Fibroblast of upper back skin (primary cell): ENCODE data around the gene TRPM3.
"Not testable (repeated sequence)": the region's sequence is repeated elsewhere in the genome, so short reads cannot be mapped to it uniquely, and the experiment has no call there.

Experiments used
- DNase-seq: peaks from one replicate; pipeline ENCODE4 v3.0.0-alpha.2; 2013

Gene TRPM3

DNA sequence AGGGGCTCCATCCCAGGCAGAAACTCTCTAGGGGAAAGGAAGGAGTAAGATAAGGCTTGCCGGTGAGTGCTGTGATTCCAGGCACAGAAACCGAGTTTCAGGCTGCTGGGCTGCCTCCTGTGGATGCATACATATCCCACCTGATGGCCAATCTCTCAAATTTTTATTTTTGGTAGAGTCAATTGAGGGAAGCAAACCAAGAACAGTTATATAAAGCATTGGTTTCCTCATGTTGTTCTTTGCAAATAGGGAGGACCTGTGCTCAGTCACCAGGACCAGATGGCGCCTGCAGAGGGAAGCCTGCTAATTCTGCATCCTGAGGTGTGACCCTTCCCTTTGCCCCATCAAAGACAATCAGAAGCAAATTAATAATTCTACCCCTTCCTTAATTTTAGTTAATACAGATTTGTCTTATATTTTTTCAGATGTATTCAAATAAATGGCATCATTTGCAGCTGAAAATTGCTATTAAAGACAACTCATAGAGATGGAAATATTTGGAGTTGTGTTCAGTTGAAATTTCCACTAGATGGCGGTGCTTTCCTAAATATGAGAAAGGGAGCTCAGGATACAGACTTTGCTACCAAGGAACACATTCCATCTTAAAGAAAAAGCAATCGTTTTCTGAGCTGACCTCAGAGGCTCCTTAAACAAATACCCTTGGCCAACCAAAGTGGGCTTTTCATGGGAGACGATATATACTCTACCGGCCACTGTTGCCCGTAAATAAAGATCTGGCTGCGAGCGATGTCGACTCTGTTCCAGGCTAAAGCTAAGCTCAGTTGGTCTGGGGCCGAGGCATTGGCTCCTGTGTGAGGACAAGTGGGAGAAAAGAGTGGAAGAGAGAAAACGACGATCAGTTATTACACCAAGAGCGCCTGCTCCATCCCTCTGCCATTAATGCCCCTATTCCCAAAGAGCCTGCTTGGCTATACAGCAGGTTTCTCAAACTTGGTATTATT, 481.3 kb downstream of the TRPM3 start:
- DNase-seq: peak; percentile 67

DNA sequence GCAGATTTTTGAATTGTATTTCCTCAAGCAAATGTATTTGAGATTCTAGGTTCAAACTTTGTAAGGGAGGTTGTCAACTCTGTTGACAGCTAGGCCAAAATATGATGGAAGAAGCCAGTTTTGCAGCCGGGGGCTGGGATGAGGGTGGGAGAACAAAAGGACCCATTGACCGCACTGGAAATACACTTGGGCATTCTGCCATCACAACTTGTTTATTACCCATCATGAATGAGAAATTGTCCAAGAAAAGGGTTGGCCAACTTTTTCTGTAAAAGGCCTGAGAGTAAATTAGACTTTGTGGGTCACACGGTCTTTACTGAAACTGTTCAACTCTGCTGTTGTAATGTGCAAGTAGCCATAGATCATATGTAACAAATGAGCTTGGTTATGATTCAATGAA, 485.6 kb downstream of the TRPM3 start:
- DNase-seq: peak; percentile 18

DNA sequence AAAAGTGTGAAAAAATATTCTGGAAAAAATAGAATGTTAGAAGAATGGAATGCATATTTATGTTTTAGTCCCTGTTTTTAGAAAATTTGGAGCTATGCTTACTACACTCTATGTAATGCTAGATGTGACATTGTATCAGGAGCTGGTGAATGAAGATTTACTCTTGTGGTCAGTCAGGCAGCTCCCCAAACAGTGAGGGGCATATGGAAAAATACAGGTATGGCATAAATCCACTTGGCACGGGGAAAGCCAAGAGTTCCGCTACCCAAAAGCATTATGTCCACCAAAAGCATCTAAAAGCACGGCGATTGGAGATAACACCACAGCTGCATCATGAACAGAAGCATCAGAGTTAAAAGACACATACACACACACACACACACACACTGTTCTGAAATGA, 486.7 kb downstream of the TRPM3 start:
- DNase-seq: no peak

DNA sequence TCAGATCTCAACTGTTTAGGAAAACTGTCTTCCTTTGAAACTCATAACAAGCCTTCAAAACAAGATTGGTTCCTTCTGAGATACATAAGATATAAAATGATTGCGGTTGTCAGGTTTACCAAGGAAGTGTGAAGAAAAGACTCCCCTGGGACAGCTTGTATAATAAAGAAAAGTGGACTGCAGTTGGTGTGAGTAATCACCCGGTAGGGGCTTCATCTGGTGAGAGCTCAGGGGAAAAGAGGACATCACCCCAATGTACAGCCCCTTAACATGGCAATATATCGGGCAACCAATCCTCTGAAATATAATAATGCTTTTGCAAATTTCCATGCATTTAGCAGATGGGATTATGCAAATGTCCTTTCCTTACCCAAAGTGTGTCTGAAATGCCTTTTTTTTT, 490.4 kb downstream of the TRPM3 start:
- DNase-seq: no peak

DNA sequence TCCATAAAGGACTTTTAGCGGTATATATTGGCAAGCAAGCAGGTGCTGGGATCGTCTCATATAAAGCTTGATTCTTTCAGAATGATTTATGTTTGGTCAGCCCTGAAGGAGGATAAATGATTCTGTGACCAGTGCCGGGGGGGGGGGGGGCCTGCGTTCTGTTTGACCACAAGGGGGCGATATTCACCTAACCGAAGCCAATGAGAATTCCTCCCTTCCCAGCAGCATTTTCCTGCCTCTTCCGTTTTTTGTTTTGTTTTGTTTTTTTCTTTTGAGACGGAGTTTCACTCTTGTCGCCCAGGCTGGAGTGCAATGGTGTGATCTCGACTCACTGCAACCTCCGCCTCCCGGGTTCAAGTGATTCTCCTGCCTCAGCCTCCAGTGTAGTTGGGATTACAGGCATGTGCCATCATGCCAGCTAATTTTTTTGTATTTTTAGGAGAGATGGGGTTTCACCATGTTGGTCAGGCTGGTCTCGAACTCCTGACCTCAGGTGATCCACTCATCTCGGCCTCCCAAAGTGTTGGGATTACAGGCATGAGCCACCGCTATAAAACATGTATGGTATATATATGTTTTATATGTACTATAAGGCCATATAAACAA, 492.2 kb downstream of the TRPM3 start:
- not testable (repeated sequence) for DNase-seq

DNA sequence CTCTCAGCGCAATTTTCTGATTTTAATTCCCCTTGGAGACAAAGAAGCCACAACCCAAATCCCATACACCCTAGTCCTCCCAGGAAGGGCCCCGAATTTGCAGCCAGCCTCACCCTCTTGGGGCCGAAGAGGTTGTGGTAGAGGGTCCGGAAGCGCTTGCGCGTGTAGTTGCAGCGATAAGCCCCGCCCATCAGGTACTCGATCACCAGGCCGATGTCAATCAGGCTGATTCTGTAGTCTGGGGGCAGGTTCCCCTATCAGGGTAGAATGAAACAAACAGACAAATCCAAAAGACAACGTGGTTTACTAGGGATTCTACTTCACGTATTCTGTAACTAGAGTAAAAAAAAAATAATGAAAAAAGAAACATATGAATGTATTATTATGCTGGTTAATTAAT, 496.3 kb downstream of the TRPM3 start:
- DNase-seq: no peak

DNA sequence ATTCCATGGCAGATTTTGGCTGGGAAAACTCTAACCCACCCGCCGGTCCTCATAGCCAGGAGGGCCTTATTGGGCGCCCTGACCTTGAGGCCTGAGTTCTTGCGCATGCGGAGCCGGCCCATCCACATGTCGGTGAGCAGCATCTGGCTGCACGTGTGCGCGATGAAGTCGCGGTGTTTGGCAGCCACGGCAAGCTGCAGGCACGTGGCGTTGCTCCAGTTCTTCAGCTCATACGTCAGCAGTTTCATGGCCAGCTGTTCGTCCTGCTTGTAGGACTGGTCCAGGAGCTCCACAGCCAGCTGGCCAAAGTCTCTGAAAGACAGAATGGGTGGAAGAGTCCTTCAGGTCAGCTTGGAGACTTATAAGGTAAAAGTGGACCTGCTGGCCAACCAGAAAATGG, 502.6 kb downstream of the TRPM3 start:
- no peak for DNase-seq

DNA sequence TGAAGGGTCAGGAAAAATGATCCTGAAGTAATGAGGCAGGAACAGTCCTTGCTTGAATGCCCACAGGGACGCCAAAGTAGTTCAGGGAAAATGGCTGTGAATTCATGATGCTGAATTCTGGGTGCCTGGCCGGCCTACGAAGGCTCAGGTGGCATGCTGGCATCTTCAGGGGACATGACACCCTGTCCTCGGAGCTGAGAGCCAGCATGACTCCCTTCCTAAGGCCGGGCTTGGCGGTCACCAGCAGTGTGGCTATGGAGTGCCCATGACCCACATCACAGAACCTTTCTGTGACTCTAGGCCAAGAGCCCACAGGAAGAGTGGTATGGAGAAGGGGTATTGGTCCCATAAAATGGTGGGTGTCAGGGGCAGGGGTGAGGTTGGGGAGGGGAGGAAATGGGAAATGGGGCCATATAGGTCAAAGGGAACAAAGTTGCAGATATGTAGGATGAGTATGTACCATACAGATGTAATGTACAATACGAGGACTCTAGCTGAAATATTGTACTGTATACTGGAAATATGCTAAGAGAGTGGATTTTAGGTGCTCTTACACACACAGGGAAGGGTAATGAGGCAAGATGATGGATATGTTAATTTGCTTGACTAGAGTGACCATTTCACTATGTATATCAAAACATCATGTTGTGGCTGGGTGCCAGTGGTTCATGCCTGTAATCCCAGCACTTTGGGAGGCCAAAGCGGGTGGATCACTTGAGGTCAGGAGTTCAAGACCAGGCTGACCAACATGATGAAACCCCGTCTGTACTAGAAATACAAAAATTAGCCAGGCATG, 504.2 kb downstream of the TRPM3 start:
- DNase-seq: no peak

DNA sequence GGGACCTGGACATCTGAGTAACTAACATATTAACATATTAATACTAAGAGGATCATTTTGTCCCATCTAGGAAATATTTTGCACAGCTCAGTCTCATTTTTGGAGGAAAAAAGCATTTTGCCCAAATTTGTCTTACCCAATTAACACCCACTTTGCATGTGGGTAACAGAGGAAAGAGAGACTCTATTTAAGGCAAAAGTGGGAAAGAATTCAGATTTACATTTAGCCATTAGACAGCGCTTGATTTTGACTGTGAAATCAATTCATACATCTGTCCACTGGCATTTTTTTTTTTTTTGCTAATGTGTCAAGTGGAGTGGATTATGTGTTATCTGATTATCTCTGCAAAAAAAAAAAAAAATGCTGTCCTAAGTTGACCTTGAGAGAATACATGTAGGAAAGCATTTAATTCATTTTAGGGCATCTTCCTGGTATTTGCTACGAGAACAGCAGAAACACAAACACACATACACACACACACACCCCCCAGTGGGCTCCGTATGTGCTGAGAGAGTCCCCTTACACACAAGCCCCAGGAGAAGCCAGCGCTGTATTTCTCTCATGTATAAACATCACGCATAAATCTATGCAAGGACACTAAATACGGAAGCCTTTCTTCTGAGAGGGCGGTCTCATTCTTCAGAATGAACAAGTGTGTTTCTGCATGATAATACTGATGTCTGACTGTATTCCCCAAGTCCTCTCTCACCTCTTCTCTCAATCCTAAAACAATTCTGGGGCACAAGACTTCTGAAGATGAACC, 505.0 kb downstream of the TRPM3 start:
- no peak for DNase-seq

DNA sequence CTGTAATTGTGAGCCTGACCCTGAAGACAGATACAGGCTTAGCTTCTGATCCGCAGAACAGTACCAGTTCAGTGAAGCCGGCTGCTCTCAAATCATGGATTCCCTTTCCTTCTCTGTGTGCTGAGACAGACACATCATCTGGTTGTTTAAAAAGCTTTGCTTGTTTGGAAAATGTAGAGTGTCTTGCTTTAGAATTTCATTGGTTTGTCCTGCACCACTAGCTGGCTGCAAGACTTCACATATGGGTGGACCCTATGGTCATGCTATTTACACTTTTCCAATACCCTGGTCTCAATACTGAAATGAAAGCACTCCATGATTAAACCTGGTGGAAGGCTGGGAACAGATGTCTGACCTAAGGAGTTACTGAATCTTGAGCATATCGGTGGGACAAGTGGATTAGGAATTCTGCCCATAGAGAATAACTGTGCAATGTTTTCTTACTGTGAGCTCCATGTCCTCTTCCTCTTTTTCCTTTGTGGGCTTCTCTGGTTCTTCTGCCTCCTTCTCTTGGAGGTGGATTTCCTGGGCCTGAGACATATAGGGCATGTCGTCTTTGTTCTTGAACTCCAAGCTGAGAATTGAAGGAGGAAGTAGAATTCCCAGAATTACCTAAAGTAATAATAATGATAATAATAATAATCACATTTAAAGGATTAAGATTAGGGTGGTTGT, 505.8 kb downstream of the TRPM3 start:
- DNase-seq: no peak

DNA sequence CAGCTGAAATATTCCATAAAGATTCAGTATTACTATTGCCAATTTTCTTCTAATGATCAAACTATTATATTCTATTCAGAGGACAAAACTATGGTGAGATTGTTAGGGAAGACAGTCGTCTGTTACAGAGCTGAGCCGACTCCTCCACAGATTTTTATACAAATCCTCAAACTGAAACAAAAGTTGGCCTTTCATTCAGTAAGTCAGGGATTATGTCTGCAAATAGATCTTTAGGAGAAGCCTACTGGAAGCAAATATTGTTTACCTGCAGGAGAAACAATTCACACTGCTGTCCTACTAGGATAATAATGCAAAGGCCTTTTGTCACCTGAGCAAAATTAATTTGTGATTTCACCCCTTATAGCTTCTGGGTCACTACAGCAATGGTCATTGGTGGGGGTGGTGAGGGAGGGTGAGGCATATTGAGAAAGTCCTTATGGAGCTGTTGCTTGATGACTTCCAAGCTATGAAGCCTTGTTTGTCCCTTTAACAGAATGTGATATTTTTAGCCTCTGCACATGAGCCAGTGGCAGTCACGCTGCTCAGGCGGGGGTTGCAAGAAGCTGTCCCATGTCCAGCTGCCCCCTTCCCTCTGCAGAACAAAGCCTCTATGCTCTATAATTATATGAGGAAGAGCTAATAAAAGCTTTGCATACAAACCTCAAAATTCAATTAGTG, 506.5 kb downstream of the TRPM3 start:
- no peak for DNase-seq

DNA sequence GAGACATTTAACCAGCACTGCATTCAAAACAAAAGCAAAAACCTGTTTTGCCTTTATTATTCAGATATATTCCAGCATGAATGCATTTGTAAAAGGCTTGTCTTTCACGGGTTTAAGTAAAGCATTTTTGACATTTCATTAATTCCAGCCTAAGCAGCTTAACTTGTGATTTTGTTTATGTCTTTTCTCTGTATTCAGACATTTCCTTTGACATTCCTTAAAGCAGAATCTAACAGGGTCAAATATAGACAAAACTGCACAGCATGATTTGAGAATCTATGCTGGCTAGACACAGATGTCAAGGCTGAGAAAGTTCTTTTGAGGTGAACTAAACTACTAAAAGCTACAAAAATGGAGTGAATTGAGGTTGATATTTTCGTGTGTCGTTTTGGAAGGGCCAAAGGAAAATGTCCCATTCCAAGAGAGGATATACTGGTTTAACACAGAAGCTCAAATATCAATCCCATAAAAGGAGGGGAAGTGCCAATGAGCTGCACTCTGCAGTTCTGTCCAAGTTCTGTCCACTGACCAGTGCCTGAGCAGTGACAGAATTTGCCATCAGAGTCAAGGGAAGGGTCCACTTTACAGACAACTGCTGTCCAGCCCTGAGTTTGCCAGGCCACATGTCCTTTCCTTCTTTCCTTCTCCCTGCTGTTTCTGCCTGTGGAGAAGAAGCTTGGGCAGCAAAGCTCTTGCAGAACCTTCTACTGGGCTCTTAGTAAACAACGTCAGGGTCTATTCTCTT, 508.2 kb downstream of the TRPM3 start:
- no peak for DNase-seq

DNA sequence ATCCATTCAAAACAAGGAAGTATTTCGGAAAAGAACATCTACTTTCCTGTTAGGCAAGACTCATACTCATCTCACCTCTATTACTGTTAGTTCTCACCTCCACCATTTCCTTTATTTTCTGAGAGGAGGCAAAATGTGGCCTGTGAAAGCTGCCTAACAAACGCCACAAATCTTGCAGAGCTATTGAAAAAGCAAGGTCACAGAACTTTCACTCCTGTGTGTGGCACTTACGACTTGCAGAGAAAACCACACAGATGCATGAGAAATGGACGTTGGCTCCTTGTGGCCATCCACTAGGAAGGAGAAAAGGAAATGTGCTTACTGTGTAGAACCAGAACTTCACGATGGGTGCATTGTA, 511.2 kb downstream of the TRPM3 start:
- DNase-seq: no peak

DNA sequence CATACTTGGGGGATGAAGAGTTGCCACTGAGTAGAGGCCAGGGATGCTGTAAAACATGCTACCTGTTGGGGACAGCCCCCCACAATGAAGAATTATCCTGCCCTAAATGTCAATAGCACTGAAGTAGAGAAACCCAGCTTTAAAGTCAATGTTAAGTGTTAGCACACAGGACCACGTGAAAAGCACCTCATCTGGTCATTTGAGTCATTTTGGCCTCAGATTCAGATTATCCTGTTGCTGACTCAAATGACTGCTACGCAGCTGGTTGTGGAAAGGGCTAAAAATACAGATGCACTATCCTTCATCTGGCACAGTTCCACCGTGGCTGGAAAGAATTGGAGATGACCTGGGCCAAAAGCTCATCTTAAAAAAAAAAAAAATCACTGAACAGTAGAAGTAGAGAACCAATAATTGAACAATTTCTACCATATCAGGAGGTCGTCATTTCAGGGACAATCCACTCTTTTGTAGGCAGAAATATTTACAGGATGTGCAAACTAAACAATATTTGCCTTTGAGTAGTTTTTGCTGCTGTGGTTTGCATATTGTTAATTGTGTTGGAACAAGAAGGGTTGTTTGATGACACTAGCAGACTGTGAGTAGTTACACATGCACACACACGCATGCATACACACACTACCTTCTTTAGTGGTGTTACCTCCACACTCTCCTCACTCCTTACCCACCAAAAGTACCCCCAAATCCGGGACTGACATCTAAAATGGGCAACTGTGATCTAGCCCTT, 511.7 kb downstream of the TRPM3 start:
- DNase-seq: peak; percentile 92

DNA sequence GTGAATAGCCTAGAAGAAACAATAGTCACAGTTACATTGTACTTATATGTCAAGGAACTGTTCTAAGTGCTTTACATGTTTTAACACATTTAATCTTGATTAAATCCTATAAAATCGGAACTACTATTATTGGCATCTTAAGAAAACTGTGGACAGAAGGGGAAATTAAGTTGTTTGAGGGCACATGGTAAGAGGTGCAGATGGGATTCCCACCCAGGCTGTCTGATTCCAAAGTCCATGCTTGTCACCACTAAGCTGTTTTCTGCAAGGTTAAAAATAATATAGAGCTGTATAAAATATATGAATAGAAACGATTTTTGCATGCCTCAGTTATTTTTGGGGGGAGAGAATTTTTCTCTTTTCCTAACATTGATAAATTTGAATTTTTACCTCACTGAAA, 512.4 kb downstream of the TRPM3 start:
- no peak for DNase-seq

DNA sequence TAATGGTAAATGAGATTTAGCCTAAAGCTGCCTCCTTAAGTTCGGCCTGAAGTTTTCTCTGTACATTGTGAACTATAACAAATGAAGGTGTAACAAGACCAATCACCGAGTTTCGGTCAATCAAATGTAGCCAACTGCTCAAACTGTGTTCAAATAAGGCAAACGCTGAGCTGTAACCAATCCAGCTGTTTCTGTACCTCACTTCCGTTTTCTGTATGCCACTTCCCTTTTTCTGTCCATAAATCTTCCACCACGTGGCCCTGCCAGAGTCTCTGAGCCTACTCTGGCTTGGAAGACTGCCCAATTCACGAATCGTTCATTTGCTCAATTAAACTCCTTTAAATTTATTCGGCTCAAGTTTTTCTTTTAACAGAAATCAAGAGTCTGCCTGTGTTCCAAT, 513.5 kb downstream of the TRPM3 start:
- DNase-seq: no peak

DNA sequence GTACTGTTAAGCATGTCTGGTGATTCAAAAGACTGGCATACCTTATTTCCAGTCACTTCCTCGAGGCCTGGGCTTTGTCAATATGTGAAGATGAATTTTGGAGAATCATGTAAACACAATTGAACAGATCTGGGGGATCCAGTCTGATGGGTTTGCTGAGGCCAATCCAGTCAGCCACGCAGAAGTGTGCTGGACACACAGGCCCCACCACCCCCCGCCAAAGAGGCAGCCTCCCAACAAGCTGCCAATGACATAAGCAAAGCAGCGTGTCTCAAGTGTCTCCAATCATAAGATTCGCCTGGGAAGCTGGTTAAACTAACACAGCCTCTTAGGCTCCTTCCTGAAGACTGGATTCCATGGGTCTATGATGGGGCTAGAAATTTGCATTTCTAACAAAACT, 514.1 kb downstream of the TRPM3 start:
- DNase-seq: no peak

DNA sequence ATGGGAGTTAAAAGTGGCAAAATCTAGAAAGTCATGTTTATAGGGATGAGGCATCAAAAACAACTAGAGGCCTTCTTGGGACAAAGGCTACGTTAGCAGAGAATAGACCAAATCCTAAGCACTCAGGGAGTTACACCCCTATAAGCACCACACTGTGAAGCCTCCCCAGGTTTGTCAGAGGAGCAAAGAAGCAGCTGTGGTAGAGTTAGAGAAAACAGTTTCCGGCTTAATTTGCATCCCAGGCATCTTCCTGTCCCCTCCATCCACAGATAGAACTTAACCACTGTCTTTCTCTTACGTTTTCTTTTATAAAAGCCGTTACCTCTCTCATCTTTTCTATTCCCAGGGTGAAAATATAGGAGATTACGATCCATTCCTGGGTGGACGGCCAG, 518.4 kb downstream of the TRPM3 start:
- DNase-seq: no peak

DNA sequence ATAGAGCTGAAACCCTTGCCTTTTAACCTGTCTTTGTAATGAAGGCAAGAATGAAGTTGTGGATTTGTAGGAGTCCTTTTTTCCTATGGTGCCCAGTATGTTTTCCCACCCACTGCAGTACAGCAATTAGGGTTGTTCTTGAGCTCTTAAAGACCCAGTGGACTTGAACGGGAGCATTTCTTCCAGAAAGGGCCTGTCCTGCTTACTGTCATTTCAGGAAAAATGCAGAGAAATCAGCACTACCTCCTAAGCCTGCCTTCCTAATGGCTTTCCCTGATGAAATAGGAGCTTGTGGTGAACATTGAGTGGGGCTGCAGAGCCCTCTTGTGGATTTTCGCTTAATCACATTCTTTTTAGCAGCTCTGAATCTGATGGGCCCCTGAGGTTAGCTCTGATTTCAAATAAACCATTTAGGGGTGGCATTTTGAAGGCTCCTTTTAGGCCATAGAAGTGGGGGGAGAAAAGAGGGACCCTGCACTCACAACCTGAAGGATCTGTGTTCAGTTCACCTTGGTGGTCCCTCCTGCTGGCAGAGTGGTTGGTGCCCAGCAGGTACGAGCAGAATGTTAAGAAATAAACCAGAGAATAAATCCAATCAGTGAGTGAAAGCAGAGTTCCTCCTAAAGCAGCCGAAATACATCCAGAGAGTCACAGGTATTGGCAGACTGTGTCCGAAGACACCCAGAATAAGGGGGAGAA, 519.0 kb downstream of the TRPM3 start:
- peak; percentile 87 for DNase-seq
